H9 (cell line): Measurements from ENCODE around the gene COX10. TPM values are rescaled to one million over a fixed set of nuclear protein-coding genes. Genes with fewer than 3 reads are reported as not detected.
A peak's percentile ranks its signal among the peaks of the same experiment; 100 is the strongest.

Experiments used
- DNase-seq: peaks from one replicate; pipeline ENCODE4 v3.0.0-alpha.2; 2017
- H2AFZ ChIP-seq: one replicate; pipeline ENCODE4 v1.6.1; 2013; ENCODE audit warnings: mild to moderate bottlenecking, low read length, control low read depth, moderate library complexity
- H2AK5ac ChIP-seq: 2 replicates; pipeline ENCODE4 v1.6.1; 2013; ENCODE audit warnings: low read length, control low read depth, mixed read lengths; ENCODE audit not compliant: insufficient read length
- H2BK120ac ChIP-seq: one replicate; pipeline ENCODE4 v1.6.1; 2013; ENCODE audit warnings: low read depth, mild to moderate bottlenecking, low read length, control low read depth, inconsistent platforms; ENCODE audit not compliant: poor library complexity, severe bottlenecking
- H2BK12ac ChIP-seq: 2 replicates; pipeline ENCODE4 v1.6.1; 2013; ENCODE audit warnings: low read length, control low read depth, mixed read lengths, low read depth; ENCODE audit not compliant: insufficient read length
- H2BK15ac ChIP-seq: 2 replicates; pipeline ENCODE4 v1.6.1; 2013; ENCODE audit warnings: low read depth, low read length, control low read depth
- H2BK20ac ChIP-seq: one replicate; pipeline ENCODE4 v1.6.1; 2013; ENCODE audit warnings: low read depth, mild to moderate bottlenecking, low read length, control low read depth, inconsistent platforms; ENCODE audit not compliant: poor library complexity, severe bottlenecking
- H2BK5ac ChIP-seq: 2 replicates; pipeline ENCODE4 v1.6.1; 2013; ENCODE audit warnings: low read length, control low read depth, mixed read lengths; ENCODE audit not compliant: insufficient read length
- H3K14ac ChIP-seq: 2 replicates; pipeline ENCODE4 v1.6.1; 2013; ENCODE audit warnings: low read length, control low read depth; ENCODE audit not compliant: insufficient read depth
- H3K18ac ChIP-seq: 2 replicates; pipeline ENCODE4 v1.6.1; 2013; ENCODE audit warnings: low read depth, mild to moderate bottlenecking, mixed read lengths, low read length, control low read depth; ENCODE audit not compliant: insufficient read length
- H3K23ac ChIP-seq: 2 replicates; pipeline ENCODE4 v1.6.1; 2013; ENCODE audit warnings: low read length, control low read depth, mixed read lengths, low read depth; ENCODE audit not compliant: insufficient read length
- H3K23me2 ChIP-seq: 2 replicates; pipeline ENCODE4 v1.6.1; 2013; ENCODE audit warnings: low read depth, mild to moderate bottlenecking, mixed read lengths, low read length, control low read depth; ENCODE audit not compliant: insufficient read length, poor library complexity, severe bottlenecking
- H3K27ac ChIP-seq: 2 replicates; pipeline ENCODE4 v1.5.1; 2013; ENCODE audit warnings: low read length, control low read depth, mixed read lengths, low read depth; ENCODE audit not compliant: insufficient read length
- H3K27me3 ChIP-seq: 2 replicates; pipeline ENCODE4 v1.6.1; 2013; ENCODE audit warnings: low read length, control low read depth, inconsistent platforms; ENCODE audit not compliant: insufficient read depth
- H3K4ac ChIP-seq: 2 replicates; pipeline ENCODE4 v1.6.1; 2013; ENCODE audit warnings: low read depth, mild to moderate bottlenecking, control low read depth, inconsistent platforms, low read length, moderate library complexity
- H3K4me1 ChIP-seq: 2 replicates; pipeline ENCODE4 v1.6.1; 2013; ENCODE audit warnings: low read length, control low read depth, inconsistent platforms; ENCODE audit not compliant: insufficient read depth
- H3K4me2 ChIP-seq: 2 replicates; pipeline ENCODE4 v1.6.1; 2013; ENCODE audit warnings: low read length, control low read depth, mixed read lengths; ENCODE audit not compliant: insufficient read length, insufficient read depth
- H3K56ac ChIP-seq: 2 replicates; pipeline ENCODE4 v1.6.1; 2013; ENCODE audit warnings: low read depth, mild to moderate bottlenecking, mixed read lengths, low read length, control low read depth; ENCODE audit not compliant: insufficient read length
- H3K79me1 ChIP-seq: 2 replicates; pipeline ENCODE4 v1.6.1; 2013; ENCODE audit warnings: low read depth, mild to moderate bottlenecking, moderate library complexity, low read length, control low read depth, inconsistent platforms; ENCODE audit not compliant: insufficient read depth, poor library complexity, severe bottlenecking
- H3K79me2 ChIP-seq: 2 replicates; pipeline ENCODE4 v1.6.1; 2013; ENCODE audit warnings: low read length, control low read depth, inconsistent platforms; ENCODE audit not compliant: insufficient read depth
- H3K9ac ChIP-seq: 2 replicates; pipeline ENCODE4 v1.6.1; 2013; ENCODE audit warnings: low read length, control low read depth, mixed read lengths; ENCODE audit not compliant: insufficient read length; ENCODE audit errors: extremely low read depth
- H3K9me3 ChIP-seq: one replicate; pipeline ENCODE4 v1.6.1; 2013; ENCODE audit warnings: low read depth, low read length, inconsistent platforms; ENCODE audit not compliant: control insufficient read depth
- H3T11ph ChIP-seq: one replicate; pipeline ENCODE4 v1.6.1; 2013; ENCODE audit warnings: mild to moderate bottlenecking, low read length, control low read depth, inconsistent platforms
- H4K20me1 ChIP-seq: one replicate; pipeline ENCODE4 v1.6.1; 2013; ENCODE audit not compliant: control insufficient read depth, insufficient read length, insufficient read depth
- H4K5ac ChIP-seq: 2 replicates; pipeline ENCODE4 v1.6.1; 2013; ENCODE audit warnings: low read depth, mild to moderate bottlenecking, mixed read lengths, low read length, control low read depth; ENCODE audit not compliant: insufficient read length
- H4K8ac ChIP-seq: replicated peaks from 2 replicates; pipeline ENCODE4 v1.6.1; 2013; ENCODE audit warnings: low read length, control low read depth, mixed read lengths, low read depth; ENCODE audit not compliant: insufficient read length
- H4K91ac ChIP-seq: 2 replicates; pipeline ENCODE4 v1.6.1; 2013; ENCODE audit warnings: low read depth, mild to moderate bottlenecking, moderate library complexity, mixed read lengths, low read length, control low read depth; ENCODE audit not compliant: insufficient read length
- H3K27ac Mint-ChIP-seq, 3 experiments: 2 replicates in 2 of 3; 3 replicates in 1 of 3; pipeline ENCODE4 v1.8.0; 2020 to 2021; ENCODE audit warnings: mixed read lengths in 3 of 3, mild to moderate bottlenecking in 1 of 3, moderate library complexity in 1 of 3
- H3K27me3 Mint-ChIP-seq: 2 replicates; pipeline ENCODE4 v1.8.0; 2021; ENCODE audit warnings: low read depth, mild to moderate bottlenecking, moderate library complexity, mixed read lengths
- H3K36me3 Mint-ChIP-seq, 3 experiments: 2 replicates in 2 of 3; 3 replicates in 1 of 3; pipeline ENCODE4 v1.8.0; 2020 to 2021; ENCODE audit warnings: low read depth in 3 of 3, mixed read lengths in 3 of 3; ENCODE audit not compliant: insufficient read depth in 1 of 3
- H3K4me1 Mint-ChIP-seq, 2 experiments: 2 replicates each; pipeline ENCODE4 v1.8.0; 2020; ENCODE audit warnings: mixed read lengths in 2 of 2
- H3K4me3 Mint-ChIP-seq, 2 experiments: 2 replicates in 1 of 2; 3 replicates in 1 of 2; pipeline ENCODE4 v1.8.0; 2020 to 2021; ENCODE audit warnings: mild to moderate bottlenecking in 2 of 2, mixed read lengths in 2 of 2, moderate library complexity in 1 of 2
- H3K9me3 Mint-ChIP-seq, 2 experiments: 2 replicates in 1 of 2; 3 replicates in 1 of 2; pipeline ENCODE4 v1.8.0; 2020; ENCODE audit warnings: mild to moderate bottlenecking in 2 of 2, mixed read lengths in 2 of 2, moderate library complexity in 1 of 2
- CTCF ChIP-seq: fragments of 200-600 bp; sonication (generic); conservative IDR thresholded peaks from 3 replicates; pipeline ENCODE4 v1.8.0; 2021; ENCODE audit warnings: antibody characterized with exemption, mild to moderate bottlenecking
- WGBS: extraction: QIAGEN DNeasy Blood & Tissue Kit; methylation state at CpG from one replicate; pipeline ENCODE4 v1.1.7; 2013; ENCODE audit warnings: missing lambda C conversion rate, low lambda C conversion rate, mixed read lengths; ENCODE audit not compliant: insufficient read length; ENCODE audit errors: extremely low coverage; 5-methylcytosine and 5-hydroxymethylcytosine counted together
- total RNA-seq: library from RNA; stranded (reverse); gene quantifications from 2 replicates; pipeline ENCODE4 v1.2.1, GENCODE V29; 2021

The COX10 gene
- total RNA-seq, 1 experiment from 2014 or later: 20.6 TPM

GRCh38 chr17:14078027-14078426 lies 8.7 kb downstream of the COX10 start:
- Histone ChIP-seq H2BK5ac (no peak overlapping the region), H3K56ac (no peak overlapping the region), H3K4ac (no peak overlapping the region), H3K79me2 (peaks cover 3% of the 10 kb centered on the region; the same call in 1 of the 2 replicates), H3K23ac (no peak overlapping the region), H2BK12ac (no peak overlapping the region), H3K14ac (no peak overlapping the region), H3K4me2 (no peak overlapping the region), H2BK120ac (no peak overlapping the region), H2BK20ac (no peak overlapping the region), H3K9ac (no peak overlapping the region), H2AFZ (no peak overlapping the region), H3K9me3 (no peaks in the 10 kb centered on the region), H3T11ph (no peak overlapping the region), H2AK5ac (no peak overlapping the region), H3K79me1 (peaks cover 3% of the 10 kb centered on the region), H4K5ac (no peak overlapping the region), H3K27me3 (no peaks in the 10 kb centered on the region), H4K91ac (no peak overlapping the region), H3K27ac (no peak overlapping the region), H3K18ac (no peak overlapping the region), H3K23me2 (no peaks in the 10 kb centered on the region), H3K4me1 (no peaks in the 10 kb centered on the region), H4K20me1 (no peaks in the 10 kb centered on the region), H4K8ac (no peak overlapping the region), H2BK15ac (no peak overlapping the region)
- Mint-ChIP-seq H3K36me3 (peaks cover 3 to 40% (median 34%) of the 10 kb centered on the region in 3 experiments; a peak in 6 of 7 replicates), H3K9me3 (no peaks in the 10 kb centered on the region), H3K4me3 (no peak overlapping the region), H3K4me1 (no peaks in the 10 kb centered on the region), H3K27ac (peak overlapping the region in 1 of 3 experiments; percentile 7; a peak in 1 of 7 replicates), H3K27me3 (no peaks in the 10 kb centered on the region)
- DNase-seq: no peak
- no CpG with 5 or more reads among the region's 3 CpGs for WGBS
- no peak for TF ChIP-seq CTCF
